IMR-90 (cell line): ENCODE results near the gene PDZD7.

Experiments
- CEBPB ChIP-seq: IDR thresholded peaks from 2 replicates; pipeline ENCODE4 v1.6.1; 2012; ENCODE audit warnings: low read depth, low read length, improper control_type of control experiment
- FOS ChIP-seq: fragments of 150-350 bp; IDR thresholded peaks from 2 replicates; pipeline ENCODE4 v1.6.1; 2016; ENCODE audit warnings: low read depth, low read length
- MAFK ChIP-seq: IDR thresholded peaks from 2 replicates; pipeline ENCODE4 v1.6.1; 2012; ENCODE audit warnings: low read depth, low read length, improper control_type of control experiment
- MAZ ChIP-seq: IDR thresholded peaks from 2 replicates; pipeline ENCODE4 v1.6.1; 2012; ENCODE audit warnings: low read depth, mild to moderate bottlenecking, low read length, improper control_type of control experiment, moderate library complexity, borderline replicate concordance
- MXI1 ChIP-seq: IDR thresholded peaks from 2 replicates; pipeline ENCODE4 v1.6.1; 2012; ENCODE audit warnings: low read depth, mild to moderate bottlenecking, low read length, moderate library complexity, borderline replicate concordance
- POLR2A ChIP-seq: IDR thresholded peaks from 2 replicates; pipeline ENCODE4 v1.6.1; 2012; ENCODE audit warnings: mild to moderate bottlenecking, low read depth, low read length
- RAD21 ChIP-seq: IDR thresholded peaks from 2 replicates; pipeline ENCODE4 v1.6.1; 2012; ENCODE audit warnings: low read length, improper control_type of control experiment
- SMC3 ChIP-seq: fragments of 150-350 bp; IDR thresholded peaks from 2 replicates; pipeline ENCODE4 v1.6.1; 2016; ENCODE audit warnings: low read depth, mild to moderate bottlenecking, antibody characterized with exemption, low read length, moderate library complexity
- TF ChIP-seq, protein P1 (sequence below): conservative IDR thresholded peaks from 2 replicates; pipeline ENCODE4 v1.5.1; 2012; ENCODE audit warnings: mild to moderate bottlenecking, low read depth, low read length, improper control_type of control experiment

- TF ChIP-seq, protein P1, sequence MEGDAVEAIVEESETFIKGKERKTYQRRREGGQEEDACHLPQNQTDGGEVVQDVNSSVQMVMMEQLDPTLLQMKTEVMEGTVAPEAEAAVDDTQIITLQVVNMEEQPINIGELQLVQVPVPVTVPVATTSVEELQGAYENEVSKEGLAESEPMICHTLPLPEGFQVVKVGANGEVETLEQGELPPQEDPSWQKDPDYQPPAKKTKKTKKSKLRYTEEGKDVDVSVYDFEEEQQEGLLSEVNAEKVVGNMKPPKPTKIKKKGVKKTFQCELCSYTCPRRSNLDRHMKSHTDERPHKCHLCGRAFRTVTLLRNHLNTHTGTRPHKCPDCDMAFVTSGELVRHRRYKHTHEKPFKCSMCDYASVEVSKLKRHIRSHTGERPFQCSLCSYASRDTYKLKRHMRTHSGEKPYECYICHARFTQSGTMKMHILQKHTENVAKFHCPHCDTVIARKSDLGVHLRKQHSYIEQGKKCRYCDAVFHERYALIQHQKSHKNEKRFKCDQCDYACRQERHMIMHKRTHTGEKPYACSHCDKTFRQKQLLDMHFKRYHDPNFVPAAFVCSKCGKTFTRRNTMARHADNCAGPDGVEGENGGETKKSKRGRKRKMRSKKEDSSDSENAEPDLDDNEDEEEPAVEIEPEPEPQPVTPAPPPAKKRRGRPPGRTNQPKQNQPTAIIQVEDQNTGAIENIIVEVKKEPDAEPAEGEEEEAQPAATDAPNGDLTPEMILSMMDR: no peak
- TF ChIP-seq SMC3 (no peak), RAD21 (no peak), MAFK (no peak), FOS (no peak), MXI1 (no peak), POLR2A (no peak), MAZ (no peak), CEBPB (no peak)
These were observed 42.7 kb upstream of the PDZD7 start for GRCh38 chr10:101073631-101074030.
